ENCODE data around the gene OR11G2.
"Not testable (repeated sequence)": the region's sequence is repeated elsewhere in the genome, so short reads cannot be mapped to it uniquely, and the experiment has no call there.

OR11G2 gene

GRCh38 chr14:20228681-20229080 lies 38.0 kb downstream of the OR11G2 start, which contains the start of gene OR11H7:
OR11H7 (plus strand) TSS chr14:20228981.
- DNase-seq (ENCODE audit: low spot score), result no peak

GRCh38 chr14:20235415-20235814 lies 44.7 kb downstream of the OR11G2 start:
- DNase-seq (ENCODE audit: low spot score), result not testable (repeated sequence)

- no peak for DNase-seq (ENCODE audit: low spot score)
Measured at GRCh38 chr14:20247646-20248246, 57.0 kb downstream of the OR11G2 start.
